Breast epithelium (tissue), 4 donors: ENCODE results near the gene SLF2. TPM values are rescaled to one million over a fixed set of nuclear protein-coding genes. Genes with fewer than 3 reads are reported as not detected.
A peak's percentile ranks its signal among the peaks of the same experiment; 100 is the strongest.
"Not testable (repeated sequence)": the region's sequence is repeated elsewhere in the genome, so short reads cannot be mapped to it uniquely, and the experiment has no call there.

Experiments
- DNase-seq, 2 donors: peaks; one replicate each; pipeline ENCODE4 v3.0.0-alpha.2; 2019; ENCODE audit warnings: low spot score in 2 of 2
- H3K27ac ChIP-seq, 2 donors: fragments of 200-600 bp; sonication (generic) in 1 of 2; one replicate each; pipeline ENCODE4 v1.5.1; 2016 to 2019; ENCODE audit warnings: mild to moderate bottlenecking in 1 of 2
- H3K27me3 ChIP-seq, 2 donors: fragments of 200-600 bp; sonication (generic) in 1 of 2; one replicate each; pipeline versions ENCODE4 v1.5.1 to v1.6.0; 2017 to 2019; ENCODE audit warnings: control low read depth in 1 of 2, mild to moderate bottlenecking in 1 of 2
- H3K36me3 ChIP-seq: fragments of 200-600 bp; one replicate; pipeline ENCODE4 v1.5.1; 2019
- H3K4me1 ChIP-seq, 2 donors: fragments of 200-600 bp; sonication (generic); one replicate each; pipeline ENCODE4 v1.5.1; 2016 to 2019; ENCODE audit warnings: control low read depth in 1 of 2
- H3K4me3 ChIP-seq, 3 donors: fragments of 200-600 bp; sonication (generic); 1 replicate in 2 of 3; 2 replicates in 1 of 3; pipeline ENCODE4 v1.5.1; 2016 to 2019; ENCODE audit warnings: mild to moderate bottlenecking in 3 of 3, moderate library complexity in 2 of 3
- H3K9me3 ChIP-seq, 2 donors: fragments of 200-600 bp; sonication (generic) in 1 of 2; one replicate each; pipeline ENCODE4 v1.5.1; 2016 to 2019; ENCODE audit warnings: control low read depth in 1 of 2
- POLR2A ChIP-seq: fragments of 450-650 bp; IDR thresholded peaks from one replicate; pipeline ENCODE4 v1.6.1; 2016; ENCODE audit warnings: antibody characterized with exemption, mild to moderate bottlenecking, moderate library complexity
- POLR2AphosphoS5 ChIP-seq, 3 donors: sonication (generic); formaldehyde crosslinking; IDR thresholded peaks; one replicate each; pipeline ENCODE4 v1.6.1; 2017; ENCODE audit warnings: antibody characterized with exemption in 3 of 3
- intact Hi-C: fragments of 100-400 bp; cut with DNase I; formaldehyde crosslinking; loops from one replicate; pipeline ENCODE4 v1.15.1; 2023; ENCODE audit warnings: low total_unique reads
- total RNA-seq, 3 donors: library from RNA; depleted of rRNA; stranded (reverse); fragments of >200 nt; gene quantifications; one replicate each; pipeline ENCODE4 v1.1.0, GENCODE V29; 2016
- TF ChIP-seq, protein P1 (sequence below), 3 donors: fragments of 450-650 bp; IDR thresholded peaks; one replicate each; pipeline ENCODE4 v1.5.1; 2016 to 2017; ENCODE audit warnings: antibody characterized with exemption in 3 of 3, mild to moderate bottlenecking in 3 of 3, moderate library complexity in 3 of 3

SLF2 gene
- total RNA-seq, 3 donors from 2014 or later = 24.8 to 34.2 (median 31.8) TPM

DNA sequence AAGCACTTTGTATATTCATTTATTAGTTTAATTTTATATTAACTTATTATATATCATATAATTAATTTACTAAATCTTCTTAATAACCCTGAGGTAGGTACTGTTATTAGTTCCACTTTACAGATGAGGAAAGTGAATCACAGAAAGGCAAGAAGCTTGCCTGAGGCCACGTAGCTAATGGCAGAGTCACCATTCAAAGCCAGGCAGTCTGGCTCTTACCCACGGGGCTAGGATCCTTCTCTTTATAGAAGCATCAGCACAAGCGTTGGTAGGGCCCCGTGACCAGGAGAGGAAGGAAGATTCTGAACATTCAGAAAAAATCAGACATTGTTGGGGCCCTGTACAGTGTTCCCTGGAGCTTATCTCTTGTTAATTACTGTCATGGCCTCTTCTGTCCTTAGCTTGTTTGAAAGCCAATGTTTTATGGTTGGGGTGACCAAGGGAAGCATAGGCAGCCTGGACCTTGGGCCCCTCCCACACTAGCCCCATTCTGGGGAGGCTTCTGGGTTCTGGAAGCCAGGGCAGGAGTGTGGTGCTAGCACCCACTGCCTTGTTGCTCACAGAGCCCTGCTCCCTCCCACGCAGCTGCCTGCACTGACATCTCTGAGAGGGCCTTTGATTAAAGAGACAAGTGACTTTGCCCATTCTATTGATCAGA, 31.1 kb upstream of the SLF2 start:
- Histone ChIP-seq H3K27me3 (peaks cover 0 to 4% of the 10 kb centered on the region in 2 donors), H3K36me3 (no peaks in the 10 kb centered on the region), H3K9me3 (no peaks in the 10 kb centered on the region), H3K4me1 (no peaks in the 10 kb centered on the region), H3K27ac (no peak overlapping the region), H3K4me3 (no peak overlapping the region)
- intact Hi-C loops = no loop called here
- TF ChIP-seq, protein P1, sequence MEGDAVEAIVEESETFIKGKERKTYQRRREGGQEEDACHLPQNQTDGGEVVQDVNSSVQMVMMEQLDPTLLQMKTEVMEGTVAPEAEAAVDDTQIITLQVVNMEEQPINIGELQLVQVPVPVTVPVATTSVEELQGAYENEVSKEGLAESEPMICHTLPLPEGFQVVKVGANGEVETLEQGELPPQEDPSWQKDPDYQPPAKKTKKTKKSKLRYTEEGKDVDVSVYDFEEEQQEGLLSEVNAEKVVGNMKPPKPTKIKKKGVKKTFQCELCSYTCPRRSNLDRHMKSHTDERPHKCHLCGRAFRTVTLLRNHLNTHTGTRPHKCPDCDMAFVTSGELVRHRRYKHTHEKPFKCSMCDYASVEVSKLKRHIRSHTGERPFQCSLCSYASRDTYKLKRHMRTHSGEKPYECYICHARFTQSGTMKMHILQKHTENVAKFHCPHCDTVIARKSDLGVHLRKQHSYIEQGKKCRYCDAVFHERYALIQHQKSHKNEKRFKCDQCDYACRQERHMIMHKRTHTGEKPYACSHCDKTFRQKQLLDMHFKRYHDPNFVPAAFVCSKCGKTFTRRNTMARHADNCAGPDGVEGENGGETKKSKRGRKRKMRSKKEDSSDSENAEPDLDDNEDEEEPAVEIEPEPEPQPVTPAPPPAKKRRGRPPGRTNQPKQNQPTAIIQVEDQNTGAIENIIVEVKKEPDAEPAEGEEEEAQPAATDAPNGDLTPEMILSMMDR (IDR thresholded peaks at IDR 0.05) = no peak
- DNase-seq = no peak

DNA sequence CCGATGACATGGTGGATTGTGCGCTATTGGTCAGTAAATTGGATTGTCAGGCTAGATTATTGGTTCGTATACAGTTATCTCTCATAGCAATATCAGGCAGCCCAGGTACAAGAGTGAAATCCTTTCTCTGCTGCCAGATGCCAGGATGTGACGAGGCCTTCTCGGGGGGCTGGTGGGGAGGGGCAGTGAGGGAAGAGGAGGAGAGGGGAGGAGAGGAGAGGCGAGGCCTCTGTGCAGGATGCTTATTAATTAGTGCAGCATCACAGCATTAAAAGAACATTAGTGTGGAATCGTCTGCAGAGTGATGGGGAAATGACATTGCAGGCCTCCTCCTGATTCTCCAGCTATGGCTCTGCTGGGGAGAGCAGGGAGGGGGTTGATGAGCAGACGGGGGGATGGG, 30.5 kb upstream of the SLF2 start:
- Histone ChIP-seq H3K9me3 (no peaks in the 10 kb centered on the region), H3K4me1 (no peaks in the 10 kb centered on the region), H3K4me3 (no peak overlapping the region), H3K36me3 (no peaks in the 10 kb centered on the region), H3K27ac (no peak overlapping the region), H3K27me3 (no peaks in the 10 kb centered on the region)
- DNase-seq = no peak
- intact Hi-C loops = no loop called here
- TF ChIP-seq, protein P1 (IDR thresholded peaks at IDR 0.05) = no peak
- TF ChIP-seq POLR2AphosphoS5 (IDR thresholded peaks at IDR 0.05) = no peak
- no peak for TF ChIP-seq POLR2A

DNA sequence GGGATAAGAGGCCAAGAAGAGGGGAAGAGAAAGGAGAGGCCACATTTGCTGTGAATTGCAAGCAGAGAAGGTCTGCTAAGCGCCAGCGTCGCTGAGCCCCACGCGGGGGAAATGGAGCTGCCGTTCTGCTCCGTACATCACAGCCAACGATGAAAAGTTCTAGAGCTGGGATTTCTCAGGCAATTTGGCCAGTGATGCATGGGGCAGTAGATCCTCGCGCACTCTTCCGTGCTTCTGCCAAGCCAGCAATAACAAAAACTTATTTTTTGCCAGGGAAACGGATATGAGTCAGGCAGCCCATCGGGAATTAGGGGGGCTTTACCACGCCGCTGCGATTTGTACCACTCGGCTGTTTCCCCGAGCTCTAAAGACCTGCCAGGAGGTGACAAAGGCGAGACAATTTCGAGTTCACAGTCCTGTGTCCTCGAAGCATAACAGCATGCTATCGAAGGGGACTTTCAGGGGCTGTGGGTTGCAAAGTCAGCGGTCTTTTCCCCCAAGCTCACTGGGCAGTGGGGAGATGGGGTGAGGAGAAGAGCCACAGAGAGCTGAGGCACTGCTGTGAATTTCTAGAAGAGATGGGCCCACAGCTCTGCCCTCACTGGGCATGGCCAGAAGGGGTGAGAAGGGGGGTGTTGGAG, 30.0 kb upstream of the SLF2 start:
- intact Hi-C loops = no loop called here
- H3K9me3 ChIP-seq = no peaks in the 10 kb centered on the region
- H3K27me3 ChIP-seq = peaks cover 0 to 4% of the 10 kb centered on the region in 2 donors
- H3K4me3 ChIP-seq = no peak overlapping the region
- H3K4me1 ChIP-seq = no peaks in the 10 kb centered on the region
- no peaks in the 10 kb centered on the region for H3K36me3 ChIP-seq
- no peak overlapping the region for H3K27ac ChIP-seq
- TF ChIP-seq, protein P1 (IDR thresholded peaks at IDR 0.05) = no peak
- TF ChIP-seq POLR2AphosphoS5 (IDR thresholded peaks at IDR 0.05) = no peak
- no peak for TF ChIP-seq POLR2A
- peak in 1 of 2 donors; percentile 42 for DNase-seq

DNA sequence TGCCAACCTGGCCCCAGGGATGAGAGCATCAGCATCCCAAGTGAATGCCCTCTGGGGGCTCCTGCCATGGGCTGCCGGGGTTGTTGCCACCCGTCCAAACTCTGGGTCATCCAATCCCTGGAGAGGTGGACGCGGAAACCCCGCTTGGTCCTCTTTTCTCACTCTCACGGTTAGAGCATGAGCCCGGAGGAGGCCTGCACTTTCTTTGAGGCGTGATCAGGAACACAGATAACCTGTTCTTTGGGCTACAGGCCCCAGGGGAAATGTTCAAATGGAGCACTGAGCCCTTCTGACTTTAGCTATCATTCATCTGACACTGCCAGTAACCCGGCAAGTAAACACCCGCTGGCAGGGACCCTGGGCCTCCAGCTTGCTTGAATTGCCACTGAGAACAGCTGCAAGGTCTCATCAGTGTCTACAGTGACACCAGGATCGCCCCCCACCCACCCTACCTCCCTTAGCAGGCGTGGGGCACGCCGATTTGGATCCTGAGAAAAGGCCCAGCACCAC, 29.4 kb upstream of the SLF2 start:
- TF ChIP-seq POLR2A (no peak), POLR2AphosphoS5 (IDR thresholded peaks at IDR 0.05) (no peak)
- TF ChIP-seq, protein P1 (IDR thresholded peaks at IDR 0.05) = no peak
- intact Hi-C loops = no loop called here
- H3K9me3 ChIP-seq = no peaks in the 10 kb centered on the region

DNA sequence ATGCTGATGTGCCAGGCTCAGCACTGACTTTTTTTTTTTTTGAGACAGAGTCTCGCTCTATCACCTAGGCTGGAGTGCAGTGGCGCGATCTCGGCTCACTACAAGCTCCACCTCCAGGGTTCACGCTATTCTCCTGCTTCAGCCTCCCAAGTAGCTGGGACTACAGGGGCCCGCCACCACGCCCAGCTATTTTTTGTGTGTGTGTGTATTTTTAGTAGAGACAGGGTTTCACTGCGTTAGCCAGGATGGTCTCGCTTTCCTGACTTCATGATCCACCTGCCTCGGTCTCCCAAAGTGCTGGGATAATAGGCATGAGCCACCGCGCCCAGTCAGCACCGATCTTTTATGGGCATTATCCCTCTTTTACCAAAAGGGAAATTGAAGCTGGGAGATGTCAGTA, 27.2 kb upstream of the SLF2 start:
- H3K27ac ChIP-seq, H3K36me3 ChIP-seq, intact Hi-C loops, H3K4me1 ChIP-seq, H3K9me3 ChIP-seq, H3K4me3 ChIP-seq: not testable (repeated sequence)
- H3K27me3 ChIP-seq = peaks cover 0 to 10% of the 10 kb centered on the region in 2 donors
- peak in 1 of 2 donors; percentile 22 for DNase-seq

More for the DNA sequence above, 29.4 kb upstream of the SLF2 start:
- Histone ChIP-seq H3K4me1 (no peaks in the 10 kb centered on the region), H3K27ac (no peak overlapping the region), H3K36me3 (no peaks in the 10 kb centered on the region), H3K4me3 (no peak overlapping the region), H3K27me3 (peaks cover 0 to 7% of the 10 kb centered on the region in 2 donors)
- peak in 1 of 2 donors; percentile 36 for DNase-seq
